Activated CD8-positive, alpha-beta memory T cell treated with anti-CD3 and anti-CD28 coated beads for 24 hours (primary cell): ENCODE results near the gene TMEM225B.
A peak's percentile ranks its signal among the peaks of the same experiment; 100 is the strongest.
"Not testable (repeated sequence)": the region's sequence is repeated elsewhere in the genome, so short reads cannot be mapped to it uniquely, and the experiment has no call there.

Experiments
- DNase-seq: peaks from one replicate; pipeline ENCODE4 v3.0.0-alpha.2; 2020

TMEM225B gene, protein sequence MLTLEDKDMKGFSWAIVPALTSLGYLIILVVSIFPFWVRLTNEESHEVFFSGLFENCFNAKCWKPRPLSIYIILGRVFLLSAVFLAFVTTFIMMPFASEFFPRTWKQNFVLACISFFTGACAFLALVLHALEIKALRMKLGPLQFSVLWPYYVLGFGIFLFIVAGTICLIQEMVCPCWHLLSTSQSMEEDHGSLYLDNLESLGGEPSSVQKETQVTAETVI

GRCh38 chr7:99597762-99598501 lies at the start of gene TMEM225B:
TSS of gene TMEM225B (plus strand) at chr7:99598267. CDS start at chr7:99604389, 6,122 bp downstream.
- DNase-seq: no peak

- DNase-seq: not testable (repeated sequence)
Measured at GRCh38 chr7:99549545-99549944, 48.5 kb upstream of the TMEM225B start.

- DNase-seq: no peak
Measured at GRCh38 chr7:99551334-99551733, 46.7 kb upstream of the TMEM225B start.

GRCh38 chr7:99551767-99552463 lies 46.2 kb upstream of the TMEM225B start, which contains the start of gene FAM200A:
TSS of gene FAM200A (minus strand) at chr7:99552114. CDS start at chr7:99548407, 3,707 bp downstream.
- DNase-seq: peak; percentile 91

DNA sequence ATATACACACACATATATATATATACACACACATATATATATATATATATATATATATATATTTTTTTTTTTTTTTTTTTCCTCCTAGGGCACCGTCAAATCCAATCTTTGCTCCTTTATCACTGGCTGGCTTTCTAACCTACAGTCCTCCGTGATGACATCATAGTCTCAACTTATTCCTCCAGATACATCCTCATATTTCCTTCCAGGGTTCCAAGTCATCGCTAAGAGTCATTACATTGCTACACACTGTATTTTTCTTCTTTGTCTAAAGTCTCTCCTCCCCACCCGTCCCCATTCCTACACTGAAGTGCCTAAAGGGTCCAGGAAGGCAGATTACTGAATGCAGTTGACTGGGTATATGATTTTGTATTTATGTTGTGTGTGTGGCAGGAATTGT lies 45.0 kb upstream of the TMEM225B start:
- no peak for DNase-seq

GRCh38 chr7:99554939-99555338 lies 43.1 kb upstream of the TMEM225B start:
- no peak for DNase-seq

GRCh38 chr7:99557196-99557607 lies 40.9 kb upstream of the TMEM225B start:
- peak; percentile 38 for DNase-seq

- no peak for DNase-seq
Measured at GRCh38 chr7:99557940-99558305, 40.1 kb upstream of the TMEM225B start.

DNA sequence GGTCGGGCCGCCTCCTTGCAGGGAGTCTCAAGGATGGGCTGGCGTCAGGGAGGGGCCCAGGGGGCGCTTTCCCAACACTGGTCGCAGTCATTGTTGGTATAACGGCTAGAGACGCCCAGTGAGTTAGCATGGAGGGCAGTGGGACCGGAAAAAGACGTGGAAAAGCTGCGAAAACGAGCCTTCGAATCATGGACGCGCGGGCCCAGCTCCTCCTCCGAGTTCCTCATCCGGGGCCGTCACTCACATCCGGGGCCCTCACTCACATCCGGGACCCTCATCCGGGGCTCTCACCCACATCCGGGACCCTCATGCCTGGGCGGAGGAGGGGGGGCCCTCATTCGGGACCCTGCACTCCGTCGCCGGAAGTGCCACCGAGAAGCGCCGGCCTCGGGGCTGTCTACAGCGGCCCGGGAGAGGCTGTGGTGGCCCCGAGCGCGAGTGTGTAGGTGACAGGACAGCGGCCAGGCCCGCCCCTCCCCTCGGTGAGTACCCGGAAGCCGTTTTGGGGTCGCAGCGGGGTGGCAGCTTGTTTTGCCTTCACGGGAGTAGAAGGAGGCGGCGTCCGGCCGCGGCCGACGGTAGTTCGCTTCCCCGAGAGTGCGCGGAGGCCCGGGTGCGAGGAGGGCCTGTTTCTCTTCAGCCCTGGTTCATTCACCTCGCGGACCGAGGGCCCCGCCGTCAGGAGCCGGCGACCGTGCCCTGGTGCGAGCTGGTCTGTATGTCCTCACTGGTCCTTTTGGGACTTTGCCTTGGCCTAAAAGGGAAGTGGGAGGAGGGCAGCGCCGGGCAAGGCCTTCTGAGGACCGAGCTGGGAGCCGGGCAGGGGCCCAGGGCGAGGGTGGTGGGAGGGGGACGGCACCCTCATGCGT lies 39.5 kb upstream of the TMEM225B start, which contains the start of gene ZNF655:
Gene ZNF655, plus strand, starts transcription at position 337 of the 869 bp plus-strand sequence. CDS start 1,918 bp downstream, outside the sequence.
- DNase-seq: peak; percentile 96

DNA sequence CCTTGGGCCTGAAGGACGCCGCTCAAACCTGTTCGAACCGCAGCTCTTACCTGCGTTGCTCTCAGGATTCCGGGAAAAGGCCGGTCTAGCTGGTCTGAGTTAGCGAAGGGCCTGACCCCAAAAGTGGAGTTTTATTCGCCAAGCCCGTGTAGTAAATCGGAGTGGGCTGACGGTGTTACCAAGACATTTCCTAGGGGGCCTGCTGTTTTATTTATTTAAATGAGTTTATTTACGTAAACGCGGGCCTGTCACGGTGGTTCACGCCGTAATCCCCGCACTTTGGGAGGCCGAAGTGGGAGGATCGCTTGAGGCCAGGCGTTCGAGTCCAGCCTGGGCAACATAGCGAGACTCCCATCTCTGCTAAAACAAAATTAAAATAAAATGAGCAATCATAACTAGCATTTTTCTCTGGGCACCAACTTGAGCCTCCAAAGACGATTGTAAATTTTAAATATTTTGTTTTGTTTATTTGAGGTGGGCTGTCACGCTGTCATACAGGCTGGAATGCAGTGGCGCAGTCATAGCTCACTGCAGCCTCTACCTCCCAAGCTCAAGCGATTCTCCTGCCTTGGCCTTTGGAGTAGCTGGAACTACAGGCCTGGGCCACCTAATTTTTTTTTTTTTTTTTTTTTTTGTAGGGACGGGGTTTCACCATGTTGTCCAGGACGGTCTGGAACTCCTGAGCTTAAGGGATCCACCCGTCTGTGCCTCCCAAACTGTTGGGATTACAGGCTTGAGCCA lies 38.7 kb upstream of the TMEM225B start:
- DNase-seq: no peak

DNA sequence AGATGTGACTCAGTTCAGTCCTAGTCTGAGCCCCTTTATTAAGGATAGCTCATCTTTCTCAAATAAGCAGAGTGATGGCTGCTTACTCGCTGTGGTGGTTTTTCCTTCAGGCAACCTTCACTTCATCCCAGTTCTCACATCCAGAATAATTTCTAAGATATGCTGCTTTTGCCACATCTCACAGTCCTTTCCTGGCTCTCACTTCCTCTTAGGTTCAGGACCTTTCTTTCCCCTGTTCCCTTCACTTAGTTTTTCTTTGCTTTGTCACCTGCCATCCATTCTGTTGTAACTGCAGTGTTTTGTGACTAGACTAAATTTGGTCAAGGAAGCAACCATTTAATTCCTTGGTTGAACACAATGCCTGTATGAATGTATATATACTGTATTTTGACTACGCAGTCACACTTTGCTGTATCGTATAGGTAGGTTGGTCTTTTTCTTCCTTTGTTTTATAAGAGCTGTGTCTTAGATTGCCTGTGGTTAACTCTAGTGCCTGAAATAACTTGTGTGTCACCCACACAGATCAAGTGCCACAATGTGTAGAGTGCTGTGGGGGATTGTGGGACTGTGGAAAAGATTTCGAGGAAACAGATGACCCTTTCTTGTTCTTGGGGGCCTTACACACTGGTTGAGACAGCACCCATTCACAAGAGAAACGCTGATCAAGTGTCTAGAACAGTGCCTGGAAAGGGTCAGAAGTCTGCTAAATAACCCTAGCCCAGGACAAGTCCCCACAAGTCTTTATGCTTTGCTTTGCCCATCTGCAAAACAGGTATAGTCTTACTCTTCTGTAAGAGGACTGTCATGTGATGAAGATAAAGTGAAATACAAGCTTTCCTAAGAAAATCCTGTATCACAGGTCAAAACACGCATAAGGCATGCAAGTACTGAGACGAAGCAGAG lies 37.0 kb upstream of the TMEM225B start:
- DNase-seq: no peak

GRCh38 chr7:99561737-99562051 lies 36.4 kb upstream of the TMEM225B start:
- no peak for DNase-seq

DNA sequence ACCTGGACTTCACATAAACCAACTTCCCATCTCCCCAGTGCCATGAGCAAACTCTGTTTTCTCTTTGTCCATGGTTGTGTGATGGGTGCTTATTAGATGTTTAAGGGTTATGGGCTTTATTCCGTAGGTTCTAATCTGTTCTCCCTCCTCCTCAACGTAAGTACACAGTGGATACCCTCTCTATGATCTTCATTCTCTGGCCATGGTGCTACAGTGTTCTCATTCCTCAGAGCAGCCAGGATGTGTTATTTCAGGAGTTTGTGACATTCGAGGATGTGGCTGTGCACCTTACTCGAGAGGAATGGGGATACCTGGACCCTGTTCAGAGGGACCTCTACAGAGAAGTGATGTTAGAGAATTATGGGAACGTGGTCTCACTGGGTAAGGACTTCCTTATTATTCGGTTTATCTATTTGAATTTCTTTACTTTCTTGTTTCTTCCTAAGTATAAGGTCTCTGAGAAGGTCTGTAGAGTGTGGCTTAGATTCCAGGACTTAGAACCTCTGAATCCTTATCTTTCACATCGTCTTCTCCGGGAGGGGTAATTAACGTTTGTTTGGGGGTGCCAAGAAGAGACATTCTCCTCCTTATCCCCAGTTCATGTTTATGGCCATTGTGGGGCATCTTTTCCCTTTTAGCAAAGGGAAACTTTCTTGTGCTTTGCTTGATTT lies 35.8 kb upstream of the TMEM225B start:
- no peak for DNase-seq

DNA sequence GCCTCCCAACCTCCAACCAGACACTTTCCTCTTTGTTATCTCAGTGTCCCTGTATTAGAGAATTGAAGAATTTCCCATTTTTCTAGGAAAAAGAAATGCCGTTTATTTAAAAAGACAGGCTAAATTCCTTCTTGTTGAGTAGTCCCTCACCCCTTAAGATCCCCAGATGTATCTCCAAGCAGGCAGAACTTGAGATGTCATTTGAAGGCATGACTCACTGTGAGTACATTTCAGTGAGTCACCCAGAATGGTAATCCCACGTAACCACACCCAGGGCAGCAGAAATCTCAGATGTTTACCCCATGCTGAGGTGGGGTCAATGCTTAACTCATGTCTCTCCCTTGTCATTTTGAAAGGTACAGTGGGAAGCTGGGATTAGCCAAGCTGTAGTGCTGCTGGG lies 35.2 kb upstream of the TMEM225B start:
- DNase-seq: peak; percentile 65

DNA sequence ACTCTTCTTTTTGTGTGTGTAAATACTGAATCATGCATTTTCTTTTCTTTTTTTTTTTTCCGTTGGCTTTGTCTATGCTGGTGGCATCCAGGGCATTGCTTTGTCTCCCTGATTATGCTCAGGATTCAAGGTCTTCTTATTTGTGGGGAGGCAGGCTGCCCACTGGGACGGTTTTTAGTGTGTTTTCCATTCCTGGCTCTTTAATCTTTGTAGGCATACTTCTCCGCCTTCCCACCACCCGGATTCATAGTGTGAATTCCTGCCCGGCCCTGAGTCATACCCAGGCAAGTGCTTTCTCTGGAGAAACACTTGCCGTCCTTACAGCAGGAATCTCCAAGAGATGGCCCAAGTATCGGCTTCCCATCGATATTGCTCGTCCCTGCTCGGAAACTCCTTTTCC lies 34.4 kb upstream of the TMEM225B start:
- no peak for DNase-seq

GRCh38 chr7:99568770-99569169 lies 29.3 kb upstream of the TMEM225B start:
- not testable (repeated sequence) for DNase-seq

GRCh38 chr7:99571768-99572167 lies 26.3 kb upstream of the TMEM225B start:
- no peak for DNase-seq

DNA sequence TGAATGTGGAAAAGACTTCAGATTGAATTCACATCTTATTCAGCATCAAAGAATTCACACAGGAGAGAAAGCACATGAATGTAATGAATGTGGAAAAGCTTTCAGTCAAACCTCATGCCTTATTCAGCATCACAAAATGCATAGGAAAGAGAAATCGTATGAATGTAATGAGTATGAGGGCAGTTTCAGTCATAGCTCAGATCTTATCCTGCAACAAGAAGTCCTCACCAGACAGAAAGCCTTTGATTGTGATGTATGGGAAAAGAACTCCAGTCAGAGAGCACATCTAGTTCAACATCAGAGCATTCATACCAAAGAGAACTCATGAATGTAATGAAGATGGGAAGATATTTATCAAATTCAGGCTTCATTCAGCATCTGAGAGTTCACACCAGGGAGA lies 24.8 kb upstream of the TMEM225B start:
- no peak for DNase-seq

GRCh38 chr7:99576251-99576650 lies 21.8 kb upstream of the TMEM225B start:
- DNase-seq: no peak

- DNase-seq: no peak
Measured at GRCh38 chr7:99579281-99579955, 18.6 kb upstream of the TMEM225B start.
